Measurements from ENCODE around the gene FAM20B. TPM values are rescaled to one million over a fixed set of nuclear protein-coding genes. Genes with fewer than 3 reads are reported as not detected.

The FAM20B gene
- total RNA-seq, 1 experiment from 2014 or later = 52.6 TPM

DNA sequence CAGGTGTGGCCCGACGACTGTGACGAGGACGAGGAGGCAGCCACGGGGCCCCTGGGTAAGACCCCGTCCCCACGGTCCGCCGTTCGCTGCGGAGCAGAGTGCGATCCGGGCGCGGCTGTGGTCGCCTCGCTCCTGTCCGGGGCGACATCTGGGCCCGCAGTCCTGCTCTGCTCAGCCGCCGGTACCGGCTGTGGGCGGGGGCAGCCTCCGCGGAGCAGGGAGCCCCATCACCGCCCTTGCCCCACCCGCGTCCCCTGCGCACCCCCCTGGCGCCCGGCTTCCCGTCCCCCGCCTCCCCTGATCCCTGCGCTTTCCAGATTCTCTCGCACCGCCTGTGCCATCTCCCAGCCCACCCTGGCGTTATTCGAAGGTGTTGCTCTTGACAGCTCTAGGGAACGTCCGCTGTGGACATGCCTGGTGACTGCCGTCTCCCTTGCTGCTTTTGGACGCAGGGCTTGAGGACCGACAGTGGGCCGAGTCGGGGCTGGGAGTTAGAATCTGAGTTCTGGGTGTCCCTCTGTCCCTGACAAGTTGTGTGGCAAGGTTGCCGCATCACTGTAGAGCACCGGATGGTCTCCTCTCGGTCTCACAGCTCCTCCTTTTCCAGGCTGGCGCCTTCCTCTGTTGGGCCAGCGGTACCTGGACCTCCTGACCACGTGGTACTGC lies 56.8 kb downstream of the FAM20B start:
- DNase-seq (ENCODE audit: low read depth in 1 of 2, low spot score in 2 of 2) = peak; percentile 47 to 59
- H3K4me1 ChIP-seq (replicated peaks) = peaks cover 15% of the 10 kb centered on the region
- H3K36me3 ChIP-seq = peaks cover 18% of the 10 kb centered on the region
- no peaks in the 10 kb centered on the region for H3K9me3 ChIP-seq (replicated peaks)
- H3K27me3 ChIP-seq (replicated peaks) = no peaks in the 10 kb centered on the region
- peak overlapping the region; percentile 44 for H3K27ac ChIP-seq
- H3K4me3 ChIP-seq = peak overlapping the region; percentile 77

DNA sequence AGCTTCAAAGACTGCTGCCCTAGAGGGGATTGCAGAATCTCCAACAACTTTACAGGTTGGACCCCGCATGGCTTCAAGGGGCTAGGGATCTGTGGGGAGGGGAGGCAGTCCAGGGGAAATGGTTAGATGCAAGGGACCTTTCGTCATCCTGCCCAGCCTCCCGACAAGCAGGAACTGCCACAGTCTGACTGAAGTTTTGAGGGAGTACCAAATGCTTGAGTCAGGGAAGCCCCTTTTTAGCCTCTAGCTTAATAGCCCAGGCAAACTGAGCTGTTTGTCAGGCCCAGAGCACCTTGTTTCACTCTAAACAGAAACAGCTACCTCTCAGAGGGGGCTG lies 57.3 kb downstream of the FAM20B start:
- Histone ChIP-seq H3K9me3 (replicated peaks) (no peaks in the 10 kb centered on the region), H3K27me3 (replicated peaks) (no peaks in the 10 kb centered on the region), H3K36me3 (peaks cover 22% of the 10 kb centered on the region), H3K4me3 (peak overlapping the region; percentile 77), H3K4me1 (replicated peaks) (peaks cover 15% of the 10 kb centered on the region), H3K27ac (no peak overlapping the region)
- DNase-seq (ENCODE audit: low read depth in 1 of 2, low spot score in 2 of 2) = no peak

DNA sequence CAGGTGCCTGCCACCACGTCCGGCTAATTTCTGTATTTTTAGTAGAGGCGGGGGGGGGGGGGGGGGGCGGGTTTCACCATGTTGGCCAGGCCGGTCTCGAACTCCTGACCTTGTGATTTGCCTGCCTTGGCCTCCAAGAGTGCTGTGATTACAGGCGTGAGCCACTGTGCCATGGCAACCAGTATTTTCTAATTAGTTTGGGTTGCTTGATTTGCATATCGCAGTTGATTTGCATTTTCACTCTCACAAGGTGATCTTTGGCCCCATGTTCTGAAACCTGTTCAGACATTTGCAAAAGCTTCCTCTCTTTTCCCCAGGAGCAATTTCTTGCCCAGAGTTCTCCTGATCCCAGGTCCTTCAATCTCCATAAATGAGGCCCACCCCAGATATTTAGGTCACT lies 57.8 kb downstream of the FAM20B start:
- H3K9me3 ChIP-seq (replicated peaks) = no peaks in the 10 kb centered on the region
- H3K27ac ChIP-seq = no peak overlapping the region
- peaks cover 15% of the 10 kb centered on the region for H3K4me1 ChIP-seq (replicated peaks)
- H3K4me3 ChIP-seq = no peak overlapping the region
- no peaks in the 10 kb centered on the region for H3K27me3 ChIP-seq (replicated peaks)
- DNase-seq (ENCODE audit: low read depth in 1 of 2, low spot score in 2 of 2) = no peak
- peaks cover 28% of the 10 kb centered on the region for H3K36me3 ChIP-seq

DNA sequence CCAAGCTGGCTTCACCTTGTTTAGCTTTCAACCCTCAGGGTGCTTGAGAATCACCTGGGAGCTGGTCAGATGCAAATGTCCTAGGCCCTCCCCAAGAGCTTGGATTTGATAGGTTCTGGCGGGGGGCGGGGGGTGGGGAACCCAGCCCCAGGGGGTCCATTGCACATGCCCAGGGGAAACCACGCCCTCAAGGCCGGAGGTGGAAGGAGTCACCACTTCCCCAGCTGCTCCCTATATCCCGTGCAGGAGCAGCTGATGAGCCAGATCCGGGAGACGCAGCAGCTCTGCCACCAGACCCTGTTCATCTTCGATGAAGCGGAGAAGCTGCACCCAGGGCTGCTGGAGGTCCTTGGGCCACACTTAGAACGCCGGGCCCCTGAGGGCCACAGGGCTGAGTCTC lies 62.0 kb downstream of the FAM20B start:
- no peak for DNase-seq (ENCODE audit: low read depth in 1 of 2, low spot score in 2 of 2)
- no peaks in the 10 kb centered on the region for H3K27me3 ChIP-seq (replicated peaks)
- H3K4me1 ChIP-seq (replicated peaks) = peaks cover 5% of the 10 kb centered on the region
- peaks cover 59% of the 10 kb centered on the region for H3K36me3 ChIP-seq
- no peak overlapping the region for H3K4me3 ChIP-seq
- no peak overlapping the region for H3K27ac ChIP-seq
- H3K9me3 ChIP-seq (replicated peaks) = no peaks in the 10 kb centered on the region

DNA sequence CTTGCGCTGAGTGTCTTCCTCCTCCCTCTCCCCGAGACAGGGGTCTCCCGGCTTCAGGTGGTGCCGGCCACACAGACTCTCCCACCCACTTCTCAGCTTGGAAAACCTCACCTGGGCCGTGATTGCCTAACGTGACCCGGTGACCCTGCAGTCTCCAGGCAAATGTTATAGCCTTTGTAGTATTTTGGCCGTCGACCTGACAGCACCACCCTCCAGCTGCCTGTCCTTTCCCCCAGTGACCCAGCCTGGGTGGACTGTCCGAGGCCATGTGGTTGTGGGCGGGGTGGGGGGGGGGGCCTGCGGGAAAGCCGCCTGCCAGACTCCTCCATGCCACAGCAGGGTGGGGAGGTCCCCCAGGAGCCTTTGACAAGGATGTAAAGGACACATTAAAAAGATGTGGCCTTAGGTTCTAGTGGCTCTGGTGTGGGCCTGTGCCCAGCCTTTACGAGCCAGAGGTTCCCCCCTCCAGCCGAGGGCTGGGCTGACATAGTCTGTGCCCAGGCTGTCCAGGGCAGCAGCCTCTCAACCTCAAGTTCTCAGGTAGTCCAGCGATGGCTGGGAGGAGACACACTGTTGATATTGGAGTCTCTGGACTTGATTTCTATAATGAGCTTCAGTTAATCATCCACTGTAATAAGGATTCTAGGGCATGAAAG lies 64.3 kb downstream of the FAM20B start:
- H3K9me3 ChIP-seq (replicated peaks) = no peaks in the 10 kb centered on the region
- no peak overlapping the region for H3K27ac ChIP-seq
- DNase-seq (ENCODE audit: low read depth in 1 of 2, low spot score in 2 of 2) = no peak
- H3K4me1 ChIP-seq (replicated peaks) = no peaks in the 10 kb centered on the region
- H3K36me3 ChIP-seq = peaks cover 80% of the 10 kb centered on the region
- H3K27me3 ChIP-seq (replicated peaks) = no peaks in the 10 kb centered on the region
- H3K4me3 ChIP-seq = no peak overlapping the region

DNA sequence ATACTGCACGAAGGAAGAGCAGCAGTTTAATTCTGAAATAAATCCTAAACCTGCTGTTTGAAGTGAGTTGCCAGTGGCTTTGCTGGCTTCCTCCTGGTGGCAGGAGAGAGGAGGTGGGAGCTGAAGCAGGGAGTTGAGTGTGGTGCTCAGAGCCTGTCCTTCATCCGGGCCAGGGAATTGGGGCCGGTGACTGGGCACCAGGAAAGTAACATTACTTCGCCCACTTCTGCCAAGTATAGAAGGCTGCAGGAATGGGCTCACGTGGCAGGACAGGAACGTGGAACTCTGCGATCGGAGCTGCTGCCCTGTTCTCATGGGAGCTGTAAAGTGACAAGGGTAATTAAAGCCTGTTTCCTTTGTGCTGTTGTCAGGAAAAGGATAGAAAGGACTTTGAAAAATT lies 64.8 kb downstream of the FAM20B start:
- H3K27ac ChIP-seq = no peak overlapping the region
- no peak for DNase-seq (ENCODE audit: low read depth in 1 of 2, low spot score in 2 of 2)

DNA sequence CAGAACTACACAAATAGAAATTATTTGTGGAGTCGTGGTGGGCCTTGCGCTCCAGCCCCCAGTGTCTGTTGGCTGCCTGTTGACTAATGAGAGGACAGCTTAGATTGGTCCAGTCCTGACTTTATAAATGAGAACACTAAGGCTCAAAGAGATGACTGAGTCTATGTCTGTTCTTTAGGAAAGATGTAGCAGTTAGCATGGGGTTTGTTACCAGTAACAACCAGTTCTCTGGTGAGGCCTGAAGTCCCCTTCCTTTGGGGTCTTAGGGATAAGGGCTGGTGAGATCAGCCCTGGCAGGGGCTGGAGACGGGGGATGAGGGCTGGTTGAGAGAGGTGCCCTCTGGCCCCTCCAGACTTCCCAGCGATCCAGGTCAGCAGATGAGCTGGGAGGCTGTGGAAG lies 65.2 kb downstream of the FAM20B start:
- H3K9me3 ChIP-seq (replicated peaks) = no peaks in the 10 kb centered on the region
- DNase-seq (ENCODE audit: low read depth in 1 of 2, low spot score in 2 of 2) = no peak
- H3K27ac ChIP-seq = no peak overlapping the region
- H3K36me3 ChIP-seq = peaks cover 85% of the 10 kb centered on the region
- no peaks in the 10 kb centered on the region for H3K27me3 ChIP-seq (replicated peaks)
- H3K4me1 ChIP-seq (replicated peaks) = no peaks in the 10 kb centered on the region
- H3K4me3 ChIP-seq = no peak overlapping the region

More for the DNA sequence above, 64.8 kb downstream of the FAM20B start:
- Histone ChIP-seq H3K36me3 (peaks cover 85% of the 10 kb centered on the region), H3K4me1 (replicated peaks) (no peaks in the 10 kb centered on the region), H3K27me3 (replicated peaks) (no peaks in the 10 kb centered on the region), H3K4me3 (no peak overlapping the region), H3K9me3 (replicated peaks) (no peaks in the 10 kb centered on the region)

DNA sequence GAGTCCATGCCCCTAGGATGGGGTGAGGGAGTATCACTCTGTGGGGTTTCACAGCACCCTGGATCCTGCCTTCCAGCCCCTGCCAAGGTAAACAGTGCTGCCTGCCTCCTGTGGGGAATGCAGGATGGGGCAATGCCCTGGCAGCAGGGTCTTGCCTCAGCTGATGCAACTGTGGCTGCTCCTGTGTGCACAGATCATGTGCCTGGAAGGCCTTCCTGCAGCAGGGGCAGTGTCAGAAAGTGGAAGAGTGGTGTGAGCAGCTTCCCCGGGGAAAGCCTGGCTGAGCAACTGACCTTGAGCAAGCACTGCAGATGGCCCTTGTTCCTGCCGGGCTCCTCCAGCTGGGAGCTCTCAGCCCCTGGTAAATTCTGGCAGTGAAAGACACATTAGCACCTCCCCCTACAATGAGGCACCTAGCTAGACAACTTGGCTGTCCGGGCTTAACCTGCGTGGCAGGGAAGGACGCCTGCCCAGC lies 66.0 kb downstream of the FAM20B start:
- no peaks in the 10 kb centered on the region for H3K27me3 ChIP-seq (replicated peaks)
- peaks cover 87% of the 10 kb centered on the region for H3K36me3 ChIP-seq
- DNase-seq (ENCODE audit: low read depth in 1 of 2, low spot score in 2 of 2) = no peak
- H3K4me3 ChIP-seq = no peak overlapping the region
- no peak overlapping the region for H3K27ac ChIP-seq
- H3K9me3 ChIP-seq (replicated peaks) = no peaks in the 10 kb centered on the region
- no peaks in the 10 kb centered on the region for H3K4me1 ChIP-seq (replicated peaks)

DNA sequence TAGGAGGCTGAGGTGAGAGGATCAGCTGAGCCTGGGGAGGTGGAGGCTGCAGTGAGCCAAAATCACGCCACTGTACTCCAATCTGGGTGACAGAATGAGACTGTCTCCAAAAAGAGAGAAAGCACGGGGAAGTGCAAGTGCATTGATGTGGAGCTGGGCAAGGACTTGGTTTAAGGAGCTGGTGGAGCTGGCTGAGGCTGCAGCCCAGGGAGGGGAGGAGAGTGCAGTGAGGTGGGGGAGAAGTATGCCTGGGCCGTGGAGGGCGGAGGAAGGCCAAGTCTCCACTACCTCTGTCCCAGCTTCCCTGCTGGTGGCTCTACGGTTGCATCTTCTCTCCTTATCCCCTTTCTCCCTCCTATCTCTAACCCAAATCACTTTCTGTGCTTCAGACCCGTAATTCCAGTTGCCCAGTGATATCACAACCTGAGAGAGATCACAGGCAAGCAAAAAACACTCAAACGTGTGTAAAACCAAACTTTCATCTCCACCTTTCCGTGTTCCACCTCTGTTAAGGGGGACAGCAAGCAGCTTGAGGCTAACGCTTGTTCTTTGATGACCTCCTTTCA lies 67.3 kb downstream of the FAM20B start:
- Histone ChIP-seq H3K4me3 (no peak overlapping the region), H3K36me3 (peaks cover 94% of the 10 kb centered on the region), H3K27ac (no peak overlapping the region)

DNA sequence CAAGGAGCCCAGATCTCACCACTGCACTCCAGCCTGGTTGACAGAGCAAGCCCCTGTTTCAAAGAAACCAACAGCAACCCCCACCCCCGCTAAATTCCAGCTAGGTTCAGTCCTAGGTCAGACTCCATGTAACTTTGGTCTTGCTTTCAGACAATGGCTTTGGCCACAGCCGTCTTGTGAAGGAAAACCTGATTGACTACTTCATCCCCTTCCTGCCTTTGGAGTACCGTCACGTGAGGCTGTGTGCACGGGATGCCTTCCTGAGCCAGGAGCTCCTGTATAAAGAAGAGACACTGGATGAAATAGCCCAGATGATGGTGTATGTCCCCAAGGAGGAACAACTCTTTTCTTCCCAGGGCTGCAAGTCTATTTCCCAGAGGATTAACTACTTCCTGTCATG lies 69.1 kb downstream of the FAM20B start:
- DNase-seq (ENCODE audit: low read depth in 1 of 2, low spot score in 2 of 2) = no peak
- Histone ChIP-seq H3K9me3 (replicated peaks) (no peaks in the 10 kb centered on the region), H3K27ac (no peak overlapping the region), H3K36me3 (peaks cover 98% of the 10 kb centered on the region), H3K27me3 (replicated peaks) (no peaks in the 10 kb centered on the region), H3K4me1 (replicated peaks) (no peaks in the 10 kb centered on the region), H3K4me3 (no peak overlapping the region)

More for the DNA sequence above, 67.3 kb downstream of the FAM20B start:
- Histone ChIP-seq H3K27me3 (replicated peaks) (no peaks in the 10 kb centered on the region), H3K4me1 (replicated peaks) (no peaks in the 10 kb centered on the region), H3K9me3 (replicated peaks) (no peaks in the 10 kb centered on the region)
- no peak for DNase-seq (ENCODE audit: low read depth in 1 of 2, low spot score in 2 of 2)

DNA sequence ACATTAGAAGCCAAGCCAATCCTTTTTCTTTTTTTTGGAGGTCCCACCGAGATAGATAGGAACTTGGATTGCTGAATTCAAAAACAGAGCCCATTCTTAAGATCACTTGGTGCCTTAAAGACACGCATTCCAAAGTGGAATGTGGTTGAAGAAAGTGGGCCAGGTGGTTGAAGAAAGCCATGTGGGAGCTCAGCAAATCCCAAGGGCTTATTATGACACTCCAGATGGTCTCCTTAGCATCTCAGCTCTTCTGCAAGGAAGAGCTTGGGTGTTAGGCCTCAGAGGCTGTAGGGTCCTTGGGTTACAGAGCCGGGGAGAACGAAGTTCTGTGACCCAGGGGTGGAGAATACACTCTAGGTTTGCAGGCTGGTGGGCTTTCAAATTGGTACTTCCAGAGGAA lies 69.7 kb downstream of the FAM20B start:
- no peak for DNase-seq (ENCODE audit: low read depth in 1 of 2, low spot score in 2 of 2)
- H3K4me3 ChIP-seq = no peak overlapping the region
- peaks cover 100% of the 10 kb centered on the region for H3K36me3 ChIP-seq

DNA sequence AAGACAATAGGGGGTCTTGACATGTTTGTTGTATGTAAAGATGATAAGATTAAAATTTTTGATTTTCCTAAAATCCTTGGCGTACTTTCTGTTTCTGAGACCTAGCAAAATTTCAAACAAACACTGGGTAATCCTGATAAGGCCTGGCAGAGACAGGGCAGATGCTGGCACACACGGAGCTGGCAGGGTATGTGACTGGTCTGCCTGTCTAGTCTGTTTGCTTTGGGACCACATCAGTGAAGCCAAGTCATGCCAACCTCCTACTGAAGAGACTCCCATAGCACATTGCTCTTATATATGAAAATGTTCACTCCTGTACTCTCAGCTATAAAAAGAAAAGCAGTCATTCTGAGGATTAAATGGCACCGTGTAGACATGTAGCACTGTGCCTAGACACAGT lies 70.2 kb downstream of the FAM20B start:
- Histone ChIP-seq H3K27me3 (replicated peaks) (no peaks in the 10 kb centered on the region), H3K36me3 (peaks cover 100% of the 10 kb centered on the region), H3K27ac (no peak overlapping the region), H3K4me3 (no peak overlapping the region), H3K9me3 (replicated peaks) (no peaks in the 10 kb centered on the region), H3K4me1 (replicated peaks) (no peaks in the 10 kb centered on the region)
- DNase-seq (ENCODE audit: low read depth in 1 of 2, low spot score in 2 of 2) = no peak

More for the DNA sequence above, 69.7 kb downstream of the FAM20B start:
- no peaks in the 10 kb centered on the region for H3K9me3 ChIP-seq (replicated peaks)
- H3K4me1 ChIP-seq (replicated peaks) = no peaks in the 10 kb centered on the region
- no peak overlapping the region for H3K27ac ChIP-seq
- no peaks in the 10 kb centered on the region for H3K27me3 ChIP-seq (replicated peaks)

DNA sequence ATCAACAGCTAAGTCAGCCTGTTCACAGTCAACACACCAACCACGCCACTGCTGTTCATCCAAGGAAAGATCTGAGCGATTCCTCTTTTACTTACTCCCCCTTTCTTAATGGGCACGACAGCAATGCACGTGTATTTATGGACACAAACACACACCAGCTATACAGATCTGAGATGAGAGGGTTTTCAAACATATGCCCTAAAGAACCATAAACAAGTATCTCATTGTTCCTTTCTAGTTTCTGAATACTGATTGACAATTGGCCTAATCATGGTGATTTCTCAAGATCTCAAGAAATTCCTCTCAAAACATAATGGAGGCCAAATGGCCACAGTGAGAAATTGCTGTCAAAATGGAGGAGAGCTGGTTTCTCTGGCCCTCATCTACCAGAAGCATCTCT lies 74.2 kb downstream of the FAM20B start:
- Histone ChIP-seq H3K4me1 (replicated peaks) (no peaks in the 10 kb centered on the region), H3K4me3 (no peak overlapping the region), H3K36me3 (peaks cover 97% of the 10 kb centered on the region), H3K27ac (no peak overlapping the region), H3K27me3 (replicated peaks) (no peaks in the 10 kb centered on the region), H3K9me3 (replicated peaks) (no peaks in the 10 kb centered on the region)
- DNase-seq (ENCODE audit: low read depth in 1 of 2, low spot score in 2 of 2) = no peak

DNA sequence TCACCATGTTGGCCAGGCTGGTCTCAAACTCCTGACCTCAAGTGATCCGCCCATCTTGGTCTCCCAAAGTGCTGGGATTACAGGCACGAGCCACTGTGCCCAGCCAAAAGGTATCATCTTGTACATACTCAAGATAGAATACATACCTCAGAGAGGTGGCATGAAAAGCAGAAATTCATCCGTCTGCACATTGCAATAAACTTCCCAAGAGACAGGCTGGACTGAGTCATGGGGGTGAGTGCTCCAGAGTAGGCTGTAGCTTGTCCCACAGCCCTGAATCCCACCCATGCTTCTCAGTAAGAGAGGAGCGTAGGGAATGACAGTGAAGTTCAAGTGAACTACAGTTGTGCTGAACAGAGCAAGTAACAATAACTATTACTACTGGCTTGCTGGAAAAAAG lies 75.9 kb downstream of the FAM20B start:
- no peaks in the 10 kb centered on the region for H3K27me3 ChIP-seq (replicated peaks)
- no peak overlapping the region for H3K4me3 ChIP-seq
- H3K36me3 ChIP-seq = peaks cover 97% of the 10 kb centered on the region

More for the DNA sequence above, 75.9 kb downstream of the FAM20B start:
- 0 out of 2 replicates have a peak, but pooled peaks cover under 1% of the 10 kb centered on the region for H3K4me1 ChIP-seq (replicated peaks)
- DNase-seq (ENCODE audit: low read depth in 1 of 2, low spot score in 2 of 2) = no peak
- H3K27ac ChIP-seq = no peak overlapping the region
- no peaks in the 10 kb centered on the region for H3K9me3 ChIP-seq (replicated peaks)

All from SJSA1 (cell line).